Heart left ventricle (tissue), 13 donors: Measurements from ENCODE around the gene EIF3I.

ENCODE experiments used
- CTCF ChIP-seq, 12 donors: fragments of 200-600 bp; sonication (generic) in 4 of 12; IDR thresholded peaks; one replicate each; pipeline versions ENCODE4 v1.5.0 to v1.8.0; 2018 to 2022; ENCODE audit warnings: antibody characterized with exemption in 12 of 12, mild to moderate bottlenecking in 5 of 12
- POLR2A ChIP-seq, 2 donors: fragments of 450-650 bp; IDR thresholded peaks; one replicate each; pipeline ENCODE4 v1.6.1; 2017; ENCODE audit warnings: antibody characterized with exemption in 2 of 2, mild to moderate bottlenecking in 2 of 2, moderate library complexity in 2 of 2
- donor health status: ischemic (EF 13 %, LVEDD 7.1; RV severe dilation, severe dysfunction).
- donor health status: DM: no; HTN: yes; CAD: no.
- donor health status: DM: no; HTN: no; CAD: no.
- donor health status: ischemic (EF 25% LVEDD 6.9; RV normal size, moderate dysfunction).
- donor health status: ischemic (EF 25% LVEDD 5.7; RV mildly dilated, moderate dysfunction).
- donor health status: ischemic (EF 35%, LVEDD 5.7; RV mildly dilated, moderate dysfunction).
- donor health status: nonischemic (EF 11% LVEDD 7.7; RV severe dilation, severe dysfunction).
- donor health status: DM: yes; HTN: yes; CAD: no.
- donor health status: PGD.
- donor health status: ischemic (EF 29% LVEDD 5.4; RV normal size, mild dysfunction).
- donor health status: nonischemic (EF 23%, LVEDD 6.1; RV moderate dilation, normal function).

DNA sequence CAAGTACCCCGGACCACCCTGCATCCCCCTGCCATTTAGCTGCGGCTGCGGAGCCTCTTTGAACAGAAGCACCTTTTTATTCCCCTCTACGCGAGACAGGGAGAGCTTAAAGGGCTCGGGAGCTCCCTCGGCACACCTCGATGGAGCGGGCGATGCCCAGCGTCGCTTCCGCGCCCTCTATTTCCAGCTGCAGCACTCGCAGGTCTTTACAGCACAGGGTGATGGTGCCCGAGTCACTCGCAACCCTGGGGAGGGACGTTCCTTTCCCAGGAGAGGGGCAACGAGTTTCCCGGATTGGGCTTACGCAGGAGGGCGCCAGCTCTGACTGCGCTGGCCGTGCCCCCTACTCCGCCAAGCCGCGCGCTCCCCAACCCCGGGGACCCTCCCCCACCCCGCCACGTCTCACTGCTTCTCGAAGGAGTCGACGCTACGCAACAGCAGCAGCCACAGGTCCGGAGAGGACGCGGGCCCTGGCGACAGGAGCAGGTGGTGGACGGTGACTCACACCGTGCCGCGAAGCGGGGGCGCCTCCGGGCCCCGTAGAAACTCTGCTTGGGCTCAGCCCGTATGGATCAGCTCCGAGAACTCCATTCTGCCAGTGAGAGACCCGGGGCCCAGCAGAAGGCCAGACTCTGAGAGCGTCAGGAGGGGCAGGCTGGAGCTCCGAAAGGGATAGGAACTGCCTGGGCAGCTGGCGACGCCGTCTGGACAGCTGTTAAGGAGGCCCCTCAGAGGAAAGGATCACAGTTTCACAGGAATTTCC is 19.0 kb downstream of the EIF3I start:
- TF ChIP-seq POLR2A (IDR thresholded peaks at IDR 0.05): peak in 1 of 2 donors; percentile 19
- TF ChIP-seq CTCF (IDR thresholded peaks at IDR 0.05): no peak
